K562 (cell line): ENCODE data around the gene EBNA1BP2. TPM values are rescaled to one million over a fixed set of nuclear protein-coding genes. Genes with fewer than 3 reads are reported as not detected.
A peak's percentile ranks its signal among the peaks of the same experiment; 100 is the strongest.

ENCODE experiments used
- ATAC-seq: fragments of 200-7000 bp; cut with Tn5 transposase; 3 replicates; pipeline ENCODE4 v1.9.1; 2020; ENCODE audit warnings: moderate library complexity
- BruUV-seq: library from RNA; stranded (reverse); fragments of 400-500 nt; replicated peaks from 2 replicates; lab custom pipeline; 2021; lab: Mats Ljungman, UMichigan
- CTCF ChIA-PET: fragments of 300-600 bp; formaldehyde crosslinking; extraction: SDS; loops from one replicate; lab custom pipeline; 2021; ENCODE audit warnings: low intra/inter-chr PET ratio; lab: Yijun Ruan, JAX
- POLR2A ChIA-PET: fragments of 300-600, 350-650 bp; sonication (Branson Sonifier 250); formaldehyde crosslinking; extraction: SDS; loops from one replicate; lab custom pipeline; 2021; ENCODE audit warnings: antibody characterized with exemption, inconsistent platforms; lab: Yijun Ruan, JAX
- DNase-seq, 4 experiments: peaks; one replicate each; pipeline versions ENCODE4 v3.0.0 to v3.0.0-alpha.2; 2011 to 2018; ENCODE audit warnings: low spot score in 3 of 4, mixed read lengths in 3 of 4; ENCODE audit errors: extremely low read depth in 1 of 4
- FAIRE-seq: peaks from 2 replicates; lab custom pipeline; 2011; peaks lifted over from hg19 to GRCh38; lab: Jason Lieb, UNC
- H2AFZ ChIP-seq: 2 replicates; pipeline ENCODE4 v1.6.0; 2011; ENCODE audit warnings: low read depth, low read length, control low read depth, inconsistent platforms
- H3K27ac ChIP-seq: fragments of 200-600 bp; 3 replicates; pipeline ENCODE4 v1.8.0; 2011; ENCODE audit warnings: low read depth, mild to moderate bottlenecking, control low read depth, inconsistent platforms, low read length, moderate library complexity, mixed read lengths; ENCODE audit errors: extremely low read depth
- H3K27me3 ChIP-seq, 2 experiments: fragments of 300-600 bp in 1 of 2; 2 replicates in 1 of 2; 3 replicates in 1 of 2; pipeline versions ENCODE4 v1.6.0 to v1.8.0; 2011; ENCODE audit warnings: inconsistent platforms in 2 of 2, low read length in 2 of 2, mild to moderate bottlenecking in 1 of 2, mixed read lengths in 1 of 2, moderate library complexity in 1 of 2; ENCODE audit not compliant: control insufficient read depth in 2 of 2, insufficient read depth in 2 of 2
- H3K36me3 ChIP-seq: fragments of 300-600 bp; 3 replicates; pipeline ENCODE4 v1.8.0; 2011; ENCODE audit warnings: mild to moderate bottlenecking, low read length, inconsistent platforms; ENCODE audit not compliant: control insufficient read depth, insufficient read depth
- H3K4me1 ChIP-seq, 2 experiments: fragments of 200-600 bp in 1 of 2; replicated peaks in 1 of 2; 2 replicates in 1 of 2; 3 replicates in 1 of 2; pipeline versions ENCODE4 v1.5.1 to v1.8.0; 2011; ENCODE audit warnings: inconsistent platforms in 2 of 2, low read length in 2 of 2, mild to moderate bottlenecking in 1 of 2, mixed read lengths in 1 of 2, moderate library complexity in 1 of 2; ENCODE audit not compliant: control insufficient read depth in 2 of 2, insufficient read depth in 2 of 2
- H3K4me2 ChIP-seq: 2 replicates; pipeline ENCODE4 v1.6.1; 2011; ENCODE audit warnings: low read length, control low read depth, inconsistent platforms, mixed read lengths; ENCODE audit not compliant: insufficient read depth
- H3K4me3 ChIP-seq: fragments of 200-600 bp; sonication (generic), shearing (Covaris generic); 2 replicates; pipeline ENCODE4 v1.5.1; 2016; ENCODE audit warnings: control low read depth, inconsistent platforms
- H3K79me2 ChIP-seq: fragments of 200-600 bp; 3 replicates; pipeline ENCODE4 v1.8.0; 2011; ENCODE audit warnings: low read length, inconsistent platforms; ENCODE audit not compliant: control insufficient read depth, insufficient read depth
- H3K9ac ChIP-seq, 2 experiments: 2 replicates each; pipeline versions ENCODE4 v1.6.0 to v1.6.1; 2011; ENCODE audit warnings: low read depth in 2 of 2, low read length in 2 of 2, control low read depth in 1 of 2, inconsistent platforms in 1 of 2, mild to moderate bottlenecking in 1 of 2, mixed read lengths in 1 of 2; ENCODE audit not compliant: insufficient read depth in 1 of 2
- H3K9me1 ChIP-seq: one replicate; pipeline ENCODE4 v1.6.0; 2011; ENCODE audit warnings: inconsistent platforms, mild to moderate bottlenecking, low read length, moderate library complexity; ENCODE audit not compliant: control insufficient read depth, insufficient read depth
- H3K9me3 ChIP-seq: replicated peaks from 2 replicates; pipeline ENCODE4 v1.5.1; 2011; ENCODE audit warnings: low read depth, low read length, inconsistent platforms; ENCODE audit not compliant: control insufficient read depth, insufficient read depth
- H4K20me1 ChIP-seq: replicated peaks from 2 replicates; pipeline ENCODE4 v1.6.1; 2011; ENCODE audit warnings: low read length, inconsistent platforms, mixed read lengths; ENCODE audit not compliant: control insufficient read depth, insufficient read depth
- CBX3 ChIP-seq, 2 experiments: IDR thresholded peaks; 1 replicate in 1 of 2; 2 replicates in 1 of 2; pipeline ENCODE4 v1.6.1; 2012; ENCODE audit warnings: inconsistent platforms in 2 of 2, low read length in 2 of 2, borderline replicate concordance in 1 of 2, control low read depth in 1 of 2
- CUX1 ChIP-seq: fragments of 200-800 bp; sonication (Bioruptor generic); IDR thresholded peaks from 2 replicates; pipeline ENCODE4 v1.6.1; 2016; ENCODE audit warnings: missing genetic modification characterization, missing compliant biosample characterization
- EP400 ChIP-seq: fragments of 450-650 bp; IDR thresholded peaks from 2 replicates; pipeline ENCODE4 v1.6.1; 2017; ENCODE audit warnings: antibody characterized with exemption, mild to moderate bottlenecking, moderate library complexity
- HDAC3 ChIP-seq: fragments of 450-650 bp; IDR thresholded peaks from 2 replicates; pipeline ENCODE4 v1.6.1; 2018; ENCODE audit warnings: borderline replicate concordance, mild to moderate bottlenecking, moderate library complexity; ENCODE audit not compliant: partially characterized antibody
- TRIM28 ChIP-seq: fragments of 450-650 bp; IDR thresholded peaks from 2 replicates; pipeline ENCODE4 v1.6.1; 2017
- UBTF ChIP-seq, 2 experiments: IDR thresholded peaks; 2 replicates each; pipeline ENCODE4 v1.6.1; 2012; ENCODE audit warnings: improper control_type of control experiment in 2 of 2, low read depth in 2 of 2, low read length in 2 of 2, borderline replicate concordance in 1 of 2
- ZNF280A ChIP-seq: fragments of 450-650 bp; IDR thresholded peaks from 2 replicates; pipeline ENCODE4 v1.6.1; 2018; ENCODE audit warnings: mild to moderate bottlenecking, low read depth; ENCODE audit not compliant: partially characterized antibody
- ZNF280B ChIP-seq: fragments of 250-450 bp; sonication (Bioruptor Pico); IDR thresholded peaks from 2 replicates; pipeline ENCODE4 v1.5.1; 2021; ENCODE audit warnings: mild to moderate bottlenecking
- ZNF512 ChIP-seq: IDR thresholded peaks from 2 replicates; pipeline ENCODE4 v1.6.1; 2016; ENCODE audit warnings: missing genetic modification characterization, missing compliant biosample characterization
- in situ Hi-C: fragments of 300-500 bp; cut with MboI; formaldehyde crosslinking; loops from 4 replicates; pipeline ENCODE4 v1.15.0; 2018; ENCODE audit warnings: inconsistent platforms, mixed read lengths
- intact Hi-C: fragments of 100-400 bp; cut with micrococcal nuclease; formaldehyde crosslinking; loops from 2 replicates; pipeline ENCODE4 v1.14.2; 2022
- polyA plus RNA-seq, 8 experiments: library from polyadenylated mRNA; depleted of rRNA in 4 of 8; stranded (reverse) in 5 of 8; unstranded in 3 of 8; fragments of >200 nt; fragmentation: Nextera tagmentation in 2 of 8; fragmentation: Illumina TruSeq in 1 of 8; extraction: Ambion mirVana in 2 of 8; extraction: Trizol in 1 of 8; gene quantifications; 2 replicates each; pipeline versions ENCODE4 v1.2.1 to v1.2.3, GENCODE V29; 2011 to 2014; ENCODE audit warnings: inconsistent platforms in 1 of 8, missing spikeins in 1 of 8
- total RNA-seq, 7 experiments: library from RNA; depleted of rRNA in 6 of 7; stranded (reverse); fragments of >200 nt in 6 of 7; fragmentation: Illumina TruSeq in 2 of 7; extraction: Trizol in 2 of 7; gene quantifications; 2 replicates each; pipeline versions ENCODE4 v1.2.1 to v1.2.3, GENCODE V29; 2011 to 2021; ENCODE audit warnings: low replicate concordance in 1 of 7

EBNA1BP2 gene
- total and polyA plus RNA-seq, 9 of the 15 experiments (the other 6 are each of a cell fraction or from before 2014, with no cell fraction given), result 95.2 to 349 (median 249) TPM

- H3K4me3 ChIP-seq, result no peak overlapping the region
- no peak for ATAC-seq
- H3K9me3 ChIP-seq, result peaks cover 2% of the 10 kb centered on the region; the same call in 1 of the 2 replicates
- H3K9ac ChIP-seq, result no peak overlapping the region
- no peaks in the 10 kb centered on the region for H3K9me1 ChIP-seq
- no TSS peak for BruUV-seq
- DNase-seq, result no peak
- CTCF ChIA-PET, result no interaction called here
- no peaks in the 10 kb centered on the region for H3K4me1 ChIP-seq
- POLR2A ChIA-PET, result no interaction called here
- no peak overlapping the region for H2AFZ ChIP-seq
- no peaks in the 10 kb centered on the region for H3K36me3 ChIP-seq
- H3K27ac ChIP-seq, result no peak overlapping the region
- H4K20me1 ChIP-seq, result no peaks in the 10 kb centered on the region
- no peak overlapping the region for H3K4me2 ChIP-seq
- no peaks in the 10 kb centered on the region for H3K79me2 ChIP-seq
- in situ Hi-C loops (no loop called here), intact Hi-C loops (no loop called here)
- no peak for FAIRE-seq
- peaks cover 7 to 9% of the 10 kb centered on the region in 2 experiments for H3K27me3 ChIP-seq
- 0 out of 2 replicates have a peak, but pooled peaks have one; percentile 76 for TF ChIP-seq ZNF280B (CRISPR knock-in tag)
- TF ChIP-seq TRIM28, result 0 out of 2 replicates have a peak, but pooled peaks have one; percentile 75
- TF ChIP-seq UBTF (IDR thresholded peaks at IDR 0.05; ENCODE audit: borderline replicate concordance in 1 of 2, low read depth in 2 of 2, low read length in 2 of 2), result no peak
- TF ChIP-seq HDAC3, result no peak
- TF ChIP-seq CBX3 (IDR thresholded peaks at IDR 0.05; ENCODE audit: borderline replicate concordance in 1 of 2, low read length in 2 of 2), result 0 out of 3 replicates have a peak, but pooled peaks of 1 of the 2 experiments have one; percentile 30
- TF ChIP-seq CUX1 (CRISPR knock-in tag), result no peak
- TF ChIP-seq ZNF280A, result peak; percentile 56
- TF ChIP-seq EP400, result 0 out of 2 replicates have a peak, but pooled peaks have one; percentile 10
- 0 out of 2 replicates have a peak, but pooled peaks have one; percentile 5 for TF ChIP-seq ZNF512
These were observed 22.4 kb upstream of the EBNA1BP2 start for GRCh38 chr1:43194509-43194908.
